C4-2B (cell line): ENCODE results near the gene MAGEB17.

Source experiments
- CTCF ChIP-seq: fragments of 450-650 bp; conservative IDR thresholded peaks from 2 replicates; pipeline ENCODE4 v1.5.1; 2017; ENCODE audit warnings: mild to moderate bottlenecking
- ZFX ChIP-seq: fragments of 450-650 bp; IDR thresholded peaks from 2 replicates; pipeline ENCODE4 v1.6.1; 2017

- no peak for TF ChIP-seq CTCF
- TF ChIP-seq ZFX: no peak
Observed at GRCh38 chrX:16196829-16197228, 29.5 kb downstream of the MAGEB17 start.
